Measurements from ENCODE around the gene MAPK1IP1L. TPM values are rescaled to one million over a fixed set of nuclear protein-coding genes. Genes with fewer than 3 reads are reported as not detected.

The MAPK1IP1L gene
- total and polyA plus RNA-seq, 12 donors, result 23.6 to 105 (median 77.2) TPM

DNA sequence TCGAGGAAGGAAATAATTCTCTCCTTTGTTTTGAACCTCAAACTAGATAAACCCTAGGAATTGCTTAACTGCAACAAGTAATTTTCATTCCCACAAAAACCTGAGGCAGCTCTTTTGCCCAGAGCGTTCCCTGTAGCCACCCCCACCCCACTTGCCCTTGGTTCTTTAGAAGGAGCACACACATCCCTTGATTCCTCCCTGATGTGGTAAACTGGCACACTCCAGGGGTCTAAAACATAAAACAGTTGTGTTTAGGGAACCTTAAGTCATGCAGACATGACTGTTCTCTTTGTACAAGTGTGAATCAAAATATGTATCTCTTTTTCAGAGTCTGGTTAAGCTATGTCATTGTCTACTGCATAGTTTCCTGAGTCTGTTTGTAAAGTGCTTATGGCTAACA is 14.0 kb downstream of the MAPK1IP1L start:
- no peak for ATAC-seq
- Histone ChIP-seq H3K4me3 (no peak overlapping the region), H3K4me1 (peaks cover 4 to 60% (median 31%) of the 10 kb centered on the region in 9 donors), H3K27me3 (no peaks in the 10 kb centered on the region), H3K9me3 (no peaks in the 10 kb centered on the region), H3K36me3 (peaks cover 0 to 79% (median 6%) of the 10 kb centered on the region in 9 donors), H3K27ac (peak overlapping the region in 6 of 10 donors; percentile 14 to 60 (median 43))
- intact Hi-C loops (cut with DNase I), result no loop called here
- DNase-seq, result no peak
- WGBS, 2 donors, result 54 to 59% methylated on average over 2 of the region's 2 CpGs
- TF ChIP-seq, protein P1, sequence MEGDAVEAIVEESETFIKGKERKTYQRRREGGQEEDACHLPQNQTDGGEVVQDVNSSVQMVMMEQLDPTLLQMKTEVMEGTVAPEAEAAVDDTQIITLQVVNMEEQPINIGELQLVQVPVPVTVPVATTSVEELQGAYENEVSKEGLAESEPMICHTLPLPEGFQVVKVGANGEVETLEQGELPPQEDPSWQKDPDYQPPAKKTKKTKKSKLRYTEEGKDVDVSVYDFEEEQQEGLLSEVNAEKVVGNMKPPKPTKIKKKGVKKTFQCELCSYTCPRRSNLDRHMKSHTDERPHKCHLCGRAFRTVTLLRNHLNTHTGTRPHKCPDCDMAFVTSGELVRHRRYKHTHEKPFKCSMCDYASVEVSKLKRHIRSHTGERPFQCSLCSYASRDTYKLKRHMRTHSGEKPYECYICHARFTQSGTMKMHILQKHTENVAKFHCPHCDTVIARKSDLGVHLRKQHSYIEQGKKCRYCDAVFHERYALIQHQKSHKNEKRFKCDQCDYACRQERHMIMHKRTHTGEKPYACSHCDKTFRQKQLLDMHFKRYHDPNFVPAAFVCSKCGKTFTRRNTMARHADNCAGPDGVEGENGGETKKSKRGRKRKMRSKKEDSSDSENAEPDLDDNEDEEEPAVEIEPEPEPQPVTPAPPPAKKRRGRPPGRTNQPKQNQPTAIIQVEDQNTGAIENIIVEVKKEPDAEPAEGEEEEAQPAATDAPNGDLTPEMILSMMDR (IDR thresholded peaks at IDR 0.05), result no peak

DNA sequence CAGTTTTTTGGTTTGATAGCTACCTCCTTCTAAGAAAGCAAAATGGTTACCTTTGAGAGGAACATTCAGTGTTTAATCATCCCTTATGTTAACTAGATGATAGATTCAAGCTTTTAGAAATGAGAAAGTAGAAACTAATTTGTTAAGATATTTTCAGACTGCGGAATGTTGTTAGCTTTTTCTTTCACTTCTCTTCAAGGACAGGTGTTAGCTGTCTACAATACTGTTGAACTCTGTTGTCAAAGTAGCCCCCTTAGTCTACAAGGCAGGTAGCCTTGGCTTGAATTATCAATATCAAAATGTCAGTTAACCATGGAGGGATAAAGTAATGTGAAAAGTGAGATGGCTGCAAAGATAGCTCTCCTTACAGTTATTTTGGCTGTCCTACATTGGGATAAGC is 14.8 kb downstream of the MAPK1IP1L start:
- Histone ChIP-seq H3K27me3 (no peaks in the 10 kb centered on the region), H3K4me3 (no peak overlapping the region), H3K4me1 (peaks cover 4 to 60% (median 31%) of the 10 kb centered on the region in 9 donors), H3K27ac (peak overlapping the region in 1 of 10 donors; percentile 32), H3K9me3 (no peaks in the 10 kb centered on the region), H3K36me3 (peaks cover 0 to 75% (median 6%) of the 10 kb centered on the region in 9 donors)
- WGBS, 2 donors, result 94 to 98% methylated on average over 1 of the region's 1 CpG
- TF ChIP-seq, protein P1 (IDR thresholded peaks at IDR 0.05), result no peak
- intact Hi-C loops (cut with DNase I), result no loop called here
- DNase-seq (no peak), ATAC-seq (no peak)

DNA sequence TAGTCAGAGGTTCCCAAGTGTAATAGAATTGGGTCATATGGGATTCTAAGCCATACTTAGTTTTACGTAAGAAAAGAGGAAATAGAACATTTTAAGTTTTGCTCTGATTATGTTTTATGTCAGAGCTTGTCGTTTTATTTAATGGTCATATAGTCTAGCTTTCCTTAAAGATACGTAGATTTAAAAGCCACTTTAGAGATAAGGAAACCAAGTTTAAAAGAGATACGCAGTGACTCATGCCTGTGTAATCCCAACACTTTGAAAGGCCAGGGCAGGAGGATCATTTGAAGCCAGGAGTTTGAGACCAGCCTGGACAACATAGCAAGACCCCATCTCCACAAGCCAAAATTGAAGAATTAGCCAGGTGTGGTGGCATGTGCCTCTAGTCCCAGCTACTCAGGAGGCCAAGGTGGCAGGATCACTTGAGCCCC is 19.5 kb downstream of the MAPK1IP1L start:
- ATAC-seq (peak in 1 of 8 donors; percentile 15), DNase-seq (no peak)
- Histone ChIP-seq H3K27me3 (no peaks in the 10 kb centered on the region), H3K36me3 (peaks cover 0 to 31% (median 0%) of the 10 kb centered on the region in 9 donors), H3K27ac (peak overlapping the region in 9 of 10 donors; percentile 31 to 68 (median 47)), H3K9me3 (no peaks in the 10 kb centered on the region), H3K4me1 (peaks cover 6 to 44% (median 31%) of the 10 kb centered on the region in 9 donors), H3K4me3 (no peak overlapping the region)
- intact Hi-C loops (cut with DNase I), result no loop called here
- TF ChIP-seq, protein P1 (IDR thresholded peaks at IDR 0.05), result no peak
- WGBS, 2 donors, result 74 to 79% methylated on average over 4 of the region's 4 CpGs

DNA sequence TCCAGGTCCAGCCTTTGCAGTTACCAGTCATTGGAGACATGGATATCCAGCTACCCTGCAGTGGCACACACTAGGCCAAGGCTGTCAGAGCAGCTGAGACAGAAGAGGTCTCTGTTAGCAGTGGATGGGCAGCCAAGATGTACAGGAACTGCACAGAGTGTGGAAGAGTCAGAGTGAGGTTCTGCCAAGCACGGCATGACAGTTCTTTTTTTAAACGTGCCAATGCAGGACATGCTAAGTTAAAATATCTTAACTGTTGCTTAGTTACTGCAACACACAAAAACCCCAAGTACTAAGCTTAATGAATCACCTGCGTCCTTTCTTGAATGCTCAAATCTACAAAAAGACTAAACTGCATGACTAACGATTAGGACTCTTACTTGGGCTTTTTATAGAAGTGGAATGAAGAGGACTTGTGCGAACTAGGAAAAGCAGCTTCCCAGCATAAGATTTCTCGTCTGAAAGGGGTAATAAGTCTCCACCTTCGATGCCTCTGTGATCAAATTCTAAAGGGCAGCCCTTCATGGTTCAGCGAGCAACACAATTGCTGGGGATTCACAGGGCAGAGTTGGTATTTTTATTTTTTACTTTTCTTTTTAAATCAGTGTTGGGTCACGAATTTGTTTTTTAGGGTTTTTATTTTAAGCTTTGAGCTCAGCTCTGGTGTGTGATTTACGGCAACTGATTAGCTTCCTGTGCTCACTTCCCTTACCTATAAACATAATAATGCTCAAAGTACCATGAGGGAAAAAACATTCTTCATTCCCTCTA is 20.6 kb downstream of the MAPK1IP1L start:
- H3K4me3 ChIP-seq, result peak overlapping the region in 1 of 10 donors; percentile 13
- no peaks in the 10 kb centered on the region for H3K9me3 ChIP-seq
- intact Hi-C loops (cut with DNase I), result no loop called here
- no peaks in the 10 kb centered on the region for H3K27me3 ChIP-seq
- DNase-seq (peak; percentile 21 to 56), ATAC-seq (peak; percentile 70 to 97 (median 88))
- WGBS, 2 donors, result 18 to 23% methylated on average over 10 of the region's 10 CpGs
- peaks cover 6 to 44% (median 26%) of the 10 kb centered on the region in 9 donors for H3K4me1 ChIP-seq
- TF ChIP-seq, protein P1 (IDR thresholded peaks at IDR 0.05), result no peak
- H3K27ac ChIP-seq, result peak overlapping the region; percentile 31 to 77 (median 51)
- peaks cover 0 to 22% (median 0%) of the 10 kb centered on the region in 9 donors for H3K36me3 ChIP-seq
